HG03571 (cell line): ENCODE data around the gene BTBD19.
"Not testable (repeated sequence)": the region's sequence is repeated elsewhere in the genome, so short reads cannot be mapped to it uniquely, and the experiment has no call there.

Experiments used
- ATAC-seq: cut with Tn5 transposase; IDR thresholded peaks from one replicate; pipeline ENCODE4 v1.9.1; 2021; ENCODE audit not compliant: unreplicated experiment

The BTBD19 gene, protein sequence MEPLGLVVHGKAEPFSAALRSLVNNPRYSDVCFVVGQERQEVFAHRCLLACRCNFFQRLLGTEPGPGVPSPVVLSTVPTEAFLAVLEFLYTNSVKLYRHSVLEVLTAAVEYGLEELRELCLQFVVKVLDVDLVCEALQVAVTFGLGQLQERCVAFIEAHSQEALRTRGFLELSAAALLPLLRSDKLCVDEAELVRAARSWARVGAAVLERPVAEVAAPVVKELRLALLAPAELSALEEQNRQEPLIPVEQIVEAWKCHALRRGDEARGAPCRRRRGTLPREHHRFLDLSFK

DNA sequence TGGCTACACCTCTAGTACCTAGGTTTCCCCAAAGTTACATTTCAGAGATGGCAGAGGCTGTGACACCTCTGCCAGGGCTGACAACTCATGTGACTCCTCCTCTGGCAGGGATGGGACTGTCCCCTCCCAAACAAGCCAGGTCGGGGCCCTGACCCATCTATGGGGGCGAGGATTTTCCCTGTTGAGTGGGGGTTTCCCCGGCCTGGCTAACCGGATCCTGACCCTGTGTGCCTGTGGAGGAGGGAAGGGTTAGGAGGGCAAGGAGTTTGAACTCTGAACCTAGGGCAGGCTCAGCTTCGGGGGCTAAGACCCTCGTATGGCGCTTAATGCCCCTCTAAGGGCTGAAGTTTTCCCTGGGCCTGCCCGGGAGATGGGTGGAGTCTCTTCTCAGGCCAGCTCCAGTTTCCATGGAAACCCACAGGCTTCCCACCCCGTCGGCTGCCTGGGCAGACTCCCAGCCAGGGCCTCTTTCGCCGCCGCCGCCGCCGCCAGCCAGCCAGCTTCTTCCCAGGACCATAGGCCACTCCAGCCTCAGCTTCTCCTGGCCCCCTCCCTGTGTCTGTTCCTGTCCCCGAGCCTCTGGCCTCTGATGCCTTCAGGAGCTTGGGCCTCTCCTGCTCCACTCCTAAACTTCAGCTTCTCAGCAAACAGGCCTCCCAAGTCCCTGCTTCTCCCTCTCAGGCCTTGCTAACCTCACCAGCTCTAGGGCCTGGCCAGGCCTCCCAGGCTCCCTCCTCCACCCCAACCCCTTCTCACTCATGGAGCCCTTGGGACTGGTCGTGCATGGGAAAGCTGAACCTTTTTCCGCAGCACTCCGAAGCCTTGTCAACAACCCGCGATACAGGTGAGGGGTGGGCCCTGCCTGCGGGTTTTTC lies at the start of gene BTBD19:
Gene BTBD19 (plus strand): TSS at position 461 of the 875 bp plus-strand sequence. CDS start 298 bp downstream, at position 759.
- ATAC-seq, result no peak

- ATAC-seq, result no peak
Observed at GRCh38 chr1:44759077-44759476, 49.2 kb upstream of the BTBD19 start.

DNA sequence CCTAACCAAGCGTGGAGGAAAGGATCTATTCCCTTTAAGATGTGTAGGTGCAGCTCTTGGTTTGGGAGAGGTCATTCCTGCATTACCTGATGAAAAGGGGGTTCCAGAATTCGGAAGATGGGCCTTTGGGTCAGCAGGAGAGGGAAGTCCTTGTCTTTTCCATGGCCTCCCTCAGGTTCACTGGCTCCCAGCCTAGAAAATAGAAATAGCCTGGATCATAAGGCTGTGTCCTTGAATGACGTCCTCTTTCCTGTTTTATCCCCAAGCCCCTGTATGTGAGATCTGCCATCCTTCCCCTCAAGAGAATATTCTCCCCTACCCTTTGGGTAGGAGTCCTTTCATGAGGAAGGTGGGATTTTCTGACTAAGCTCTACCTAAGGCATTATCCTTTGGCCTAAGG lies 47.4 kb upstream of the BTBD19 start:
- no peak for ATAC-seq

- ATAC-seq, result not testable (repeated sequence)
Observed at GRCh38 chr1:44766421-44766820, 41.9 kb upstream of the BTBD19 start.

DNA sequence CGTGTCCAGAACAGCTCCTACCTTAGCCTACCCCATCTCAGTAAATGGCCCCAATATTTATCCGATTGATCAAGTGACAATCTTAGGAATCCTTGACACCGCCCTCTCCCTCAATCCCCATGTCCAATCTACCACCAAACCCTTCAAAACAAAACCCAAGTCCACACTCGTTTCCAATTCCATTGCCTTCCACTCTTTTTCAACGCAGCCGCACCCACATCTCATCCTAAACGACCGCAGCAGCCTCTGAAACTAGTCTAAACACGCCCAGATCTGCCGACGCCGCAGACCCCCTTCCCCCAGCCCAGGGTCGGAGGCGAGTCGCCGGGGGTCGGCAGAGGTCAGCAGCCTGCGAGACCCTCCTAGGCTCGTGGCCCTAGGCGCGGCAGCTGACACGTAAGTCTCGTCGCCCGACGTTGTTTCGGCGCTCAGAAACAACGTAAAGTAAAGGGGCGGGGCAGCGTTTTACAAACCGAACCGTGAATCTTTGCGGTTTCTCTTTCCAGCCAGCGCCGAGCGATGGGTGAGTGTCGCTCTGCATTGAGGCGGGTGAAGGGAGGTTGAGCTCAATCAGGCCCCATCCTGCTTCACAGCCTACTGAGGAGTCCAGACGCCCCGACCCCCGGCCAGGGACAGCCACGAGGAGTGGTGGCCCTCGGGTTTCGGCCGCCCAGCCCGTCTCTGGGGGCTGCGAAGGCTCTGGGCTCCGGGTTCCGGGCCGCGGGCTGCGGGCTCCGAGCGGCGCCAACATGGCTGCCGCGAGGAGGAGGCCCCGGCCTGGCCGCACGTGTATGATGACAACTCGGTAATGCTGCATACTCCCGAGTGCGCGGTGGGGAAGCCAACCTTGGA lies 33.0 kb upstream of the BTBD19 start, which contains the start of gene RPS8:
Gene RPS8 (plus strand): TSS at position 463 of the 852 bp plus-strand sequence. CDS start 57 bp downstream, at position 520.
- ATAC-seq, result peak; percentile 79

DNA sequence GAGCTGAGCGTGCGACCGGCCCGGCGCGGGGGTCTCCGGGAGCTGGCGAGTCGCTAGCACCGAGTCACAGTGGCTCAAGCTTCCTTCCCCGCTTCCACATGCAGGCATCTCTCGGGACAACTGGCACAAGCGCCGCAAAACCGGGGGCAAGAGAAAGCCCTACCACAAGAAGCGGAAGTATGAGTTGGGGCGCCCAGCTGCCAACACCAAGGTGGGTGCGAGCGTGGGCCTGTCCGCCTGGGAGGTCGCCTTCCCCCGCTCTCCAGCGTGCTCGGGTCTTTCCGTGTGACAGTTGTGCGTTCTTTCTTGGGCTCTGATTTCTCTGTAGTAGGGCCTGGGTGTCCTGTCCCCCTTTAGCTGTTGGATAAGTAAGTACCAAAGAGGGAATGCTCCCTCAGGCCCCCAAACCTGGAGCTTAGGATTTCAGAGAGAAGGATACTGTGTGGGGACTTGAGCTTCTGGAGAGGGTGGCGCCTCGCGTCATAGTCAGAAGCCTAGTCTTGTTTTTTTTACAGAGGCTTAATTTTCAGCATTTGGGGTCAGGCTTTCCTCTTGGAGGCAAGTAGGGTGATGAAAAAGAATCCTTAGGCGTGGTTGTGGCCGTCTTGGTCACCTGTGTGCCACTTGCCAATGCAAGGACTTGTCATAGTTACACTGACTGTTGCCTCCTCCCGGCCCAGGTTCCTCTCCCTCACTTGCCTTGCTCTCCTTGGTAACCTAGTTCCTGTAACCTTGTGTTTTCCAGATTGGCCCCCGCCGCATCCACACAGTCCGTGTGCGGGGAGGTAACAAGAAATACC lies 32.2 kb upstream of the BTBD19 start:
- ATAC-seq, result no peak

DNA sequence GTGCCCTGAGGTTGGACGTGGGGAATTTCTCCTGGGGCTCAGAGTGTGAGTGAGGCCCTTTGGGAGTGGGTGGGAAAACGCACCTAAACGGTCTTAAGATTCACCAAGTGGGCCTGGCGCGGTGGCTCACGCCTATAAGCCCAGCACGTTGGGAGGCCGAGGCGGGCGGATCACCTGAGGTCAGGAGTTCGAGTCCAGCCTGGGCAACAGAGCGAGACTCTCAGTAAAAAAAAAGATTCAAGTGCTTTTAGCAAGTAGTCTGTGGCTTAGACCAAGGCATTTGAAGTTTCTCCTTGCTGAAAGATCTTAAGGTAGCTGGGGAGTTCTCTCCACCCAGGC lies 31.6 kb upstream of the BTBD19 start:
- ATAC-seq, result no peak

DNA sequence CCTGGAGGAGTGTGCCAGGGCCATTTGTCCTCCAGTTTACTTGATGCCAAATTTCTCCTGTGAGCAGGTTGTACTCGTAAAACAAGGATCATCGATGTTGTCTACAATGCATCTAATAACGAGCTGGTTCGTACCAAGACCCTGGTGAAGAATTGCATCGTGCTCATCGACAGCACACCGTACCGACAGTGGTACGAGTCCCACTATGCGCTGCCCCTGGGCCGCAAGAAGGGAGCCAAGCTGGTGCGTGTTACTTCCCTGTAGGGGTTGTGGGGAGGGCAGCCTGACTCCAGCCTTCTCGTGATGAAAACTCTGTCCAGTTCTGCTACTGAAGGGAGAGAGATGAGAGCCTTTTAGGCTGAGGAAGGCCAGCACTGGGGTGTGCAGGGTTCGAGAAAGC lies 30.8 kb upstream of the BTBD19 start:
- no peak for ATAC-seq

DNA sequence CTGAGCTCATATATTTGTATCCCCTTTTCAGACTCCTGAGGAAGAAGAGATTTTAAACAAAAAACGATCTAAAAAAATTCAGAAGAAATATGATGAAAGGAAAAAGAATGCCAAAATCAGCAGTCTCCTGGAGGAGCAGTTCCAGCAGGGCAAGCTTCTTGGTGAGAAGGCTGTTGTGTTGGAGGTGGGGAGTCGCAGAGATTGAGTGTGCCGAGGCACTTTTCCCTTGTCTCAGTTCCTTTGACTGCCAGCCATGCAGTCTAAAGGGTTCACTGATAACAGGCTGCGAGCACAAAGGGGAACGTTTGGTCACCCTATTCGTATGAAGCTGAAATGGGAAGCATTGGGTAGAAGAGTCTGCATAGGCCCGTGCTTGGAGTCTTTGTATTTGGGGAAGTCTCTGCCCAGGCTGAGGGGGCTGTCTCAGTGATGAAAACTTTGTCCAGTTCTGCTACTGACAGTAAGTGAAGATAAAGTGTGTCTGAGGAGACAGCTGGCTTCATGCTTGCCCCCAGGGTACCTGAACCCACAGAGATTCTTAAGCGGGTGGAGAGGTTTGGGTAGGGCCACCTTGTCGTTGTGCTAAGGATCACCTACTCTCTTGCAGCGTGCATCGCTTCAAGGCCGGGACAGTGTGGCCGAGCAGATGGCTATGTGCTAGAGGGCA lies 30.2 kb upstream of the BTBD19 start:
- no peak for ATAC-seq

- no peak for ATAC-seq
Observed at GRCh38 chr1:44778705-44779576, 29.4 kb upstream of the BTBD19 start.

DNA sequence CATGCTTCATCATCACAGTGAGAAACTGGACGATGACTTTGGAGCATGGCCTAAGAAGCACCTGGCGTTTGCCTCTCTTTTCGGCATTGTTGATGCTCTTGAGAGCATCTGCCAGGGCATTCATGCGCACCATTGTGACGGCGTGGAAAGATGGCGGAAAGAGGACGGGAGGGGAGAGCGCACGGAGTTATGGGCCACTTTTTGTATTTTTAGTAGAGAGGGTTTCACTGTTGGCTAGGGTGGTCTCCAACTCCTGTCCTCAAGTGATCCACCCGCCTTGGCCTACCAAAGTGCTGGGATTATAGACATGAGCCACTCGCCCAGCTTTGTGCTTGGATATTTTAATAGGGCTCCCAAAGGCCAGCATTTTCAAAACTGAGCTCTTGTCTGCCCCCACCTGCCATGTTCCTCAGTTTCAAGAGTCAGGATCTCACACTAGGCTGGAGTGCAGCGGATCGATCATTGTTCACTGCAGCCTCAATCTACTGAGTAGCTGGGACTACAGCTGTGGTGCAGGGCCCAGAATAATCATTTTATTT lies 27.7 kb upstream of the BTBD19 start:
- no peak for ATAC-seq

- ATAC-seq, result no peak
Observed at GRCh38 chr1:44783697-44784093, 24.6 kb upstream of the BTBD19 start.

- no peak for ATAC-seq
Observed at GRCh38 chr1:44784094-44785028, 24.0 kb upstream of the BTBD19 start.

- no peak for ATAC-seq
Observed at GRCh38 chr1:44785029-44785380, 23.3 kb upstream of the BTBD19 start.

DNA sequence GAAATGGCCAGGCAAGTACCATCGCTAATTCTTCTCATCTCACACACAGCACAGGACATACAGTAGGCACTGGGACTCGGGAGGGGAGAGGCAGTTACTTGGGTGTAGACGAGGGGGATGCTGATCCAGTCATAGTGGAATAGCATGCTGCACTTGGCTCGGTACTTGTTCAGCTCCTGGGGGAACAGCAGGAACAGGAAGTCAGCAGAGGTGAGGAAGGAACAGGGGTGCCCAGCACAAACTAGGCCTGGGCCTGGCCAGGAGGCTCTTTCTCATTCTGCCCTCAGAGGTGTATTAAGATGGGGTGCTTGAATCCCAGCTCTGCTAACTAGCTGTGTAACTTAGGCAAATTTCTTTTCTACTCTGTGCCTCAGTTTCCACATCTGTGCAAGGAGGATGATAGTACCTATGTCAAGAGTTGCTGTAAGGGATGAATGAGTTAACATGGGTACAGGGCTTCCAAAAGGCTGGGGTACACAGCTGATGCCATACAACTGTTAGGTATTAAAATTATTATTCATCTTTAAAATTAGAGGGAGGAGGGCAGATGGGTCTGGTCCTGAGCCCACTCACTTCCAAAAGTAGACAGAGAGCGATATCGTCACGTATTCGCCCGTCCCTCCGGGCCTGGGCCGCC lies 22.7 kb upstream of the BTBD19 start:
- no peak for ATAC-seq

- no peak for ATAC-seq
Observed at GRCh38 chr1:44786138-44786840, 22.0 kb upstream of the BTBD19 start.
